A673 (cell line): ENCODE data around the gene SLC6A9. TPM values are rescaled to one million over a fixed set of nuclear protein-coding genes. Genes with fewer than 3 reads are reported as not detected.

Source experiments
- BruUV-seq: library from RNA; stranded (reverse); fragments of 400-500 nt; replicated peaks from 2 replicates; lab custom pipeline; 2021; lab: Mats Ljungman, UMichigan
- CTCF ChIA-PET: fragments of 300-600 bp; sonication (Branson Sonifier 250); formaldehyde crosslinking; loops from one replicate; lab custom pipeline; 2022; ENCODE audit warnings: antibody characterized with exemption; lab: Charles Lee
- POLR2A ChIA-PET: fragments of 300-600 bp; sonication (Branson Sonifier 250); formaldehyde crosslinking; loops from one replicate; lab custom pipeline; 2022; ENCODE audit warnings: antibody characterized with exemption; ENCODE audit not compliant: low non-redundant PET; lab: Charles Lee
- DNase-seq: peaks from one replicate; pipeline ENCODE4 v3.0.0-alpha.2; 2015; ENCODE audit warnings: low spot score
- H3K27ac ChIP-seq: fragments of 200-600 bp; sonication (generic); 2 replicates; pipeline ENCODE4 v1.5.1; 2016; ENCODE audit warnings: mixed run types, low read depth, mild to moderate bottlenecking, mixed read lengths, antibody characterized with exemption, low read length; ENCODE audit not compliant: poor library complexity, severe bottlenecking
- H3K27me3 ChIP-seq: fragments of 200-600 bp; sonication (generic); replicated peaks from 2 replicates; pipeline ENCODE4 v1.6.1; 2017; ENCODE audit warnings: mixed run types, low read depth, mild to moderate bottlenecking, mixed read lengths, antibody characterized with exemption, low read length; ENCODE audit not compliant: insufficient read depth, poor library complexity
- H3K36me3 ChIP-seq: fragments of 200-600 bp; sonication (generic); 2 replicates; pipeline ENCODE4 v1.6.1; 2016; ENCODE audit warnings: mixed run types, mild to moderate bottlenecking, mixed read lengths, antibody characterized with exemption, low read length; ENCODE audit not compliant: insufficient read depth, poor library complexity, severe bottlenecking
- H3K4me1 ChIP-seq: fragments of 200-600 bp; sonication (generic); 2 replicates; pipeline ENCODE4 v1.6.1; 2017; ENCODE audit warnings: mixed run types, mild to moderate bottlenecking, mixed read lengths, antibody characterized with exemption, low read length; ENCODE audit not compliant: insufficient read depth, poor library complexity, severe bottlenecking
- H3K4me3 ChIP-seq: fragments of 200-600 bp; sonication (generic); 2 replicates; pipeline ENCODE4 v1.5.1; 2016; ENCODE audit warnings: low read depth, mixed run types, mild to moderate bottlenecking, mixed read lengths, low read length; ENCODE audit not compliant: poor library complexity, severe bottlenecking
- H3K9me3 ChIP-seq: fragments of 200-600 bp; sonication (generic); 2 replicates; pipeline ENCODE4 v1.6.1; 2016; ENCODE audit warnings: mixed run types, low read depth, mild to moderate bottlenecking, mixed read lengths, antibody characterized with exemption, low read length; ENCODE audit not compliant: poor library complexity, severe bottlenecking
- CTCF ChIP-seq: fragments of 300-800, 200-600 bp; sonication (generic); conservative IDR thresholded peaks from 2 replicates; pipeline ENCODE4 v1.5.1; 2017; ENCODE audit warnings: low read depth, mild to moderate bottlenecking, antibody characterized with exemption, low read length, moderate library complexity, mixed read lengths
- EZH2 ChIP-seq: fragments of 200-600 bp; sonication (generic); IDR thresholded peaks from 2 replicates; pipeline ENCODE4 v1.6.1; 2017; ENCODE audit warnings: borderline replicate concordance, low read depth, mild to moderate bottlenecking, mixed read lengths, antibody characterized with exemption, low read length; ENCODE audit not compliant: poor library complexity, severe bottlenecking
- intact Hi-C: fragments of 100-400 bp; cut with micrococcal nuclease; formaldehyde crosslinking; loops from one replicate; pipeline ENCODE4 v1.10.0; 2022; ENCODE audit not compliant: unreplicated experiment
- total RNA-seq: library from RNA; stranded (reverse); gene quantifications from 2 replicates; pipeline ENCODE4 v1.2.3, GENCODE V29; 2021

The SLC6A9 gene
- total RNA-seq, 1 experiment from 2014 or later = 31.4 TPM

GRCh38 chr1:44059664-44060355 lies 28.5 kb upstream of the SLC6A9 start:
- DNase-seq = no peak
- Histone ChIP-seq H3K4me3 (no peak overlapping the region), H3K27ac (no peak overlapping the region), H3K27me3 (no peaks in the 10 kb centered on the region), H3K4me1 (no peaks in the 10 kb centered on the region), H3K9me3 (no peaks in the 10 kb centered on the region), H3K36me3 (no peaks in the 10 kb centered on the region)
- POLR2A ChIA-PET = no interaction called here
- CTCF ChIA-PET = interaction anchor here (0.5 kb wide), 1 partner anchor 32 kb away, joined by 3 read pairs; no protein-coding TSS in a partner anchor
- BruUV-seq = no TSS peak
- intact Hi-C loops = no loop called here
- TF ChIP-seq EZH2 = no peak
- TF ChIP-seq CTCF = no peak

DNA sequence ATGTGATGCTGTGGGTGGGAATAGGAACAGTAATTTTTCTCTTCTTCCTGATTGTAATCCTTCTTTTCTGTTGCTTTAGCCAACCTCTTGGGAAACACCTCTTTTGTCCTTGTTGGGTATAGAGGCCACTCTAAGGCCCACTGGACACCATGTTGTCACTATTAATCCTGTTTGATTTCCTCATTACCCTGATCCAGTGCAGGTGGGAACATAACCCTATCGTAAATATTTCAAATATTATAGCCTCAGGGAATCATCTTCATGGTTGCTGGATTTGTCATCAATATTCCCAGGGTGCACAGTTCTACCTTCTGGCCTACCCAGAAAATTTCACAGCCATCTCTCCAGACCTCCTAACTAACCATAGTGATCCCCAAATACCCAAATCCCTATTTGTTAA lies 27.9 kb upstream of the SLC6A9 start:
- intact Hi-C loops = no loop called here
- no peaks in the 10 kb centered on the region for H3K4me1 ChIP-seq
- POLR2A ChIA-PET = no interaction called here
- no peak overlapping the region for H3K27ac ChIP-seq
- H3K27me3 ChIP-seq = no peaks in the 10 kb centered on the region
- no TSS peak for BruUV-seq
- DNase-seq = no peak
- H3K4me3 ChIP-seq = no peak overlapping the region
- no peak for TF ChIP-seq CTCF
- no peak for TF ChIP-seq EZH2
- CTCF ChIA-PET = no interaction called here
- no peaks in the 10 kb centered on the region for H3K36me3 ChIP-seq
- no peaks in the 10 kb centered on the region for H3K9me3 ChIP-seq

- Histone ChIP-seq H3K9me3 (no peaks in the 10 kb centered on the region), H3K4me3 (no peak overlapping the region), H3K27me3 (no peaks in the 10 kb centered on the region), H3K36me3 (no peaks in the 10 kb centered on the region), H3K27ac (no peak overlapping the region), H3K4me1 (no peaks in the 10 kb centered on the region)
- no peak for DNase-seq
- intact Hi-C loops = no loop called here
- CTCF ChIA-PET = no interaction called here
- TF ChIP-seq EZH2 (no peak), CTCF (no peak)
- POLR2A ChIA-PET = interaction anchor here (0.6 kb wide), 1 partner anchor 26 kb away, joined by 9 read pairs; the partner anchor contains the start of gene SLC6A9
- no TSS peak for BruUV-seq
Observed at GRCh38 chr1:44057293-44057692, 26.0 kb upstream of the SLC6A9 start.
